ENCODE results near the gene OSBPL1A. TPM values are rescaled to one million over a fixed set of nuclear protein-coding genes. Genes with fewer than 3 reads are reported as not detected.

The OSBPL1A gene
- total and polyA plus RNA-seq, 10 of the 15 experiments (the other 5 are each of a cell fraction or from before 2014, with no cell fraction given): 0.02 to 0.83 (median 0.11) TPM; not detected in 6

GRCh38 chr18:24201699-24202687 is 195.6 kb downstream of the OSBPL1A start:
- no peak overlapping the region for H3K4me2 ChIP-seq (ENCODE audit: control insufficient read depth, insufficient read depth)
- H4K20me1 ChIP-seq (ENCODE audit: control insufficient read depth, insufficient read depth): no peaks in the 10 kb centered on the region
- no peaks in the 10 kb centered on the region for H3K4me1 ChIP-seq (ENCODE audit: control insufficient read depth, insufficient read depth, low read length)
- H3K79me2 ChIP-seq (ENCODE audit: control insufficient read depth, insufficient read depth, low read length): no peaks in the 10 kb centered on the region
- 55% methylated on average over 8 of the region's 8 CpGs for WGBS (ENCODE audit: insufficient coverage, insufficient replicate concordance, low lambda C conversion rate, missing lambda C conversion rate)
- H3K27ac ChIP-seq (ENCODE audit: control insufficient read depth, insufficient read depth): no peak overlapping the region
- CTCF ChIA-PET: interaction anchor here (0.8 to 0.9 kb wide), 2 partner anchors 25 to 287 kb away, joined by 3 to 5 read pairs; no protein-coding TSS in a partner anchor
- no TSS peak for BruUV-seq (replicated peaks)
- FAIRE-seq (no peak), DNase-seq (ENCODE audit: low read depth, low spot score) (no peak), ATAC-seq (no peak)
- RAD21 ChIA-PET (ENCODE audit: unreplicated experiment): interaction anchor here (1.2 kb wide), 1 partner anchor 13 kb away, joined by 3 read pairs; no protein-coding TSS in a partner anchor
- SMC1A ChIA-PET (ENCODE audit: uncharacterized antibody, unreplicated experiment): interaction anchor here (0.6 to 1.2 kb wide), 6 partner anchors 8 to 525 kb away, joined by 3 to 5 read pairs (median 3); no protein-coding TSS in a partner anchor
- H3K4me3 ChIP-seq: no peak overlapping the region
- no peaks in the 10 kb centered on the region for H3K9me3 ChIP-seq (replicated peaks; ENCODE audit: control insufficient read depth, insufficient read depth, low read length)
- no peaks in the 10 kb centered on the region for H3K36me3 ChIP-seq (ENCODE audit: control insufficient read depth in 2 of 2, insufficient read depth in 2 of 2, low read length in 1 of 2)
- intact Hi-C loops (cut with micrococcal nuclease; ENCODE audit: unreplicated experiment) (no loop called here), in situ Hi-C loops (cut with MboI) (no loop called here)
- H3K27me3 ChIP-seq (replicated peaks in 1 of 2; ENCODE audit: control insufficient read depth in 2 of 2, insufficient read depth in 2 of 2, low read length in 1 of 2): peaks cover 0 to 3% of the 10 kb centered on the region in 2 experiments; a peak in 3 of 4 replicates
- no peak overlapping the region for H3K9ac ChIP-seq (ENCODE audit: control insufficient read depth, insufficient read depth, low read length)
- POLR2A ChIA-PET: interaction anchor here (0.6 kb wide), 1 partner anchor 9 kb away, joined by 3 read pairs; no protein-coding TSS in a partner anchor
- H2AFZ ChIP-seq (ENCODE audit: control insufficient read depth, low read depth, low read length): no peak overlapping the region
- no peak for TF ChIP-seq MEF2B (IDR thresholded peaks at IDR 0.05; ENCODE audit: partially characterized antibody, poor library complexity, severe bottlenecking)
- TF ChIP-seq, protein P1, sequence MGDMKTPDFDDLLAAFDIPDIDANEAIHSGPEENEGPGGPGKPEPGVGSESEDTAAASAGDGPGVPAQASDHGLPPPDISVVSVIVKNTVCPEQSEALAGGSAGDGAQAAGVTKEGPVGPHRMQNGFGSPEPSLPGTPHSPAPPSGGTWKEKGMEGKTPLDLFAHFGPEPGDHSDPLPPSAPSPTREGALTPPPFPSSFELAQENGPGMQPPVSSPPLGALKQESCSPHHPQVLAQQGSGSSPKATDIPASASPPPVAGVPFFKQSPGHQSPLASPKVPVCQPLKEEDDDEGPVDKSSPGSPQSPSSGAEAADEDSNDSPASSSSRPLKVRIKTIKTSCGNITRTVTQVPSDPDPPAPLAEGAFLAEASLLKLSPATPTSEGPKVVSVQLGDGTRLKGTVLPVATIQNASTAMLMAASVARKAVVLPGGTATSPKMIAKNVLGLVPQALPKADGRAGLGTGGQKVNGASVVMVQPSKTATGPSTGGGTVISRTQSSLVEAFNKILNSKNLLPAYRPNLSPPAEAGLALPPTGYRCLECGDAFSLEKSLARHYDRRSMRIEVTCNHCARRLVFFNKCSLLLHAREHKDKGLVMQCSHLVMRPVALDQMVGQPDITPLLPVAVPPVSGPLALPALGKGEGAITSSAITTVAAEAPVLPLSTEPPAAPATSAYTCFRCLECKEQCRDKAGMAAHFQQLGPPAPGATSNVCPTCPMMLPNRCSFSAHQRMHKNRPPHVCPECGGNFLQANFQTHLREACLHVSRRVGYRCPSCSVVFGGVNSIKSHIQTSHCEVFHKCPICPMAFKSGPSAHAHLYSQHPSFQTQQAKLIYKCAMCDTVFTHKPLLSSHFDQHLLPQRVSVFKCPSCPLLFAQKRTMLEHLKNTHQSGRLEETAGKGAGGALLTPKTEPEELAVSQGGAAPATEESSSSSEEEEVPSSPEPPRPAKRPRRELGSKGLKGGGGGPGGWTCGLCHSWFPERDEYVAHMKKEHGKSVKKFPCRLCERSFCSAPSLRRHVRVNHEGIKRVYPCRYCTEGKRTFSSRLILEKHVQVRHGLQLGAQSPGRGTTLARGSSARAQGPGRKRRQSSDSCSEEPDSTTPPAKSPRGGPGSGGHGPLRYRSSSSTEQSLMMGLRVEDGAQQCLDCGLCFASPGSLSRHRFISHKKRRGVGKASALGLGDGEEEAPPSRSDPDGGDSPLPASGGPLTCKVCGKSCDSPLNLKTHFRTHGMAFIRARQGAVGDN (IDR thresholded peaks at IDR 0.05): no peak
- TF ChIP-seq, protein P2, sequence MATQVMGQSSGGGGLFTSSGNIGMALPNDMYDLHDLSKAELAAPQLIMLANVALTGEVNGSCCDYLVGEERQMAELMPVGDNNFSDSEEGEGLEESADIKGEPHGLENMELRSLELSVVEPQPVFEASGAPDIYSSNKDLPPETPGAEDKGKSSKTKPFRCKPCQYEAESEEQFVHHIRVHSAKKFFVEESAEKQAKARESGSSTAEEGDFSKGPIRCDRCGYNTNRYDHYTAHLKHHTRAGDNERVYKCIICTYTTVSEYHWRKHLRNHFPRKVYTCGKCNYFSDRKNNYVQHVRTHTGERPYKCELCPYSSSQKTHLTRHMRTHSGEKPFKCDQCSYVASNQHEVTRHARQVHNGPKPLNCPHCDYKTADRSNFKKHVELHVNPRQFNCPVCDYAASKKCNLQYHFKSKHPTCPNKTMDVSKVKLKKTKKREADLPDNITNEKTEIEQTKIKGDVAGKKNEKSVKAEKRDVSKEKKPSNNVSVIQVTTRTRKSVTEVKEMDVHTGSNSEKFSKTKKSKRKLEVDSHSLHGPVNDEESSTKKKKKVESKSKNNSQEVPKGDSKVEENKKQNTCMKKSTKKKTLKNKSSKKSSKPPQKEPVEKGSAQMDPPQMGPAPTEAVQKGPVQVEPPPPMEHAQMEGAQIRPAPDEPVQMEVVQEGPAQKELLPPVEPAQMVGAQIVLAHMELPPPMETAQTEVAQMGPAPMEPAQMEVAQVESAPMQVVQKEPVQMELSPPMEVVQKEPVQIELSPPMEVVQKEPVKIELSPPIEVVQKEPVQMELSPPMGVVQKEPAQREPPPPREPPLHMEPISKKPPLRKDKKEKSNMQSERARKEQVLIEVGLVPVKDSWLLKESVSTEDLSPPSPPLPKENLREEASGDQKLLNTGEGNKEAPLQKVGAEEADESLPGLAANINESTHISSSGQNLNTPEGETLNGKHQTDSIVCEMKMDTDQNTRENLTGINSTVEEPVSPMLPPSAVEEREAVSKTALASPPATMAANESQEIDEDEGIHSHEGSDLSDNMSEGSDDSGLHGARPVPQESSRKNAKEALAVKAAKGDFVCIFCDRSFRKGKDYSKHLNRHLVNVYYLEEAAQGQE (IDR thresholded peaks at IDR 0.05; ENCODE audit: low read depth, low read length): no peak
- no peak for TF ChIP-seq BCL3 (IDR thresholded peaks at IDR 0.05; ENCODE audit: borderline replicate concordance, insufficient read depth, low read depth, low read length, poor library complexity, severe bottlenecking)
- TF ChIP-seq ZNF384 (IDR thresholded peaks at IDR 0.05; ENCODE audit: borderline replicate concordance, low read depth, low read length): no peak
- TF ChIP-seq CBX5 (IDR thresholded peaks at IDR 0.05; ENCODE audit: low read depth): no peak
- TF ChIP-seq SMAD1 (IDR thresholded peaks at IDR 0.05; ENCODE audit: low read depth, partially characterized antibody): no peak
- no peak for TF ChIP-seq CHD2 (IDR thresholded peaks at IDR 0.05; ENCODE audit: borderline replicate concordance, low read depth, low read length)
- no peak for TF ChIP-seq MTA3 (IDR thresholded peaks at IDR 0.05; ENCODE audit: borderline replicate concordance, low read length)
- TF ChIP-seq NBN (IDR thresholded peaks at IDR 0.05): no peak
- TF ChIP-seq SREBF2 (IDR thresholded peaks at IDR 0.05; ENCODE audit: low read length): no peak
